HCT116 (cell line): ENCODE data around the gene ING1.

Experiments
- CEBPB ChIP-seq: IDR thresholded peaks from 2 replicates; pipeline ENCODE4 v1.6.1; 2012; ENCODE audit warnings: low read depth
- CTCF ChIP-seq, 3 experiments: fragments of 200-600 bp in 1 of 3; sonication (generic) in 1 of 3; IDR thresholded peaks in 2 of 3; conservative IDR thresholded peaks in 1 of 3; 2 replicates each; pipeline ENCODE4 v1.5.1; 2012 to 2017; ENCODE audit warnings: low read depth in 2 of 3, low read length in 2 of 3, antibody characterized with exemption in 1 of 3, borderline replicate concordance in 1 of 3, control low read depth in 1 of 3, mild to moderate bottlenecking in 1 of 3, mixed read lengths in 1 of 3, mixed run types in 1 of 3, moderate library complexity in 1 of 3; ENCODE audit not compliant: insufficient read depth in 1 of 3
- POLR2A ChIP-seq: IDR thresholded peaks from 2 replicates; pipeline ENCODE4 v1.7.0; 2011; ENCODE audit warnings: borderline replicate concordance; ENCODE audit not compliant: insufficient read depth, insufficient read length; ENCODE audit errors: extremely low read depth
- POLR2AphosphoS5 ChIP-seq: IDR thresholded peaks from 2 replicates; pipeline ENCODE4 v1.6.1; 2011; ENCODE audit warnings: mild to moderate bottlenecking, low read depth, low read length, moderate library complexity
- RAD21 ChIP-seq: IDR thresholded peaks from 2 replicates; pipeline ENCODE4 v1.6.1; 2012; ENCODE audit warnings: low read depth, mild to moderate bottlenecking
- SRF ChIP-seq: IDR thresholded peaks from 2 replicates; pipeline ENCODE4 v1.6.1; 2012; ENCODE audit warnings: low read depth
- TCF7L2 ChIP-seq: IDR thresholded peaks from 2 replicates; pipeline ENCODE4 v1.7.0; 2011; ENCODE audit warnings: borderline replicate concordance, inconsistent platforms; ENCODE audit not compliant: insufficient read depth, insufficient read length; ENCODE audit errors: extremely low read depth
- ZBTB33 ChIP-seq: IDR thresholded peaks from 2 replicates; pipeline ENCODE4 v1.6.1; 2011; ENCODE audit warnings: mild to moderate bottlenecking, low read length, moderate library complexity; ENCODE audit not compliant: insufficient replicate concordance; ENCODE audit errors: extremely low read depth

- peak; percentile 94 for TF ChIP-seq TCF7L2
- TF ChIP-seq CTCF (IDR thresholded peaks at IDR 0.05 in 2 of 3, conservative IDR thresholded peaks at IDR 0.05 in 1 of 3; ENCODE audit: borderline replicate concordance in 1 of 3, insufficient read depth in 1 of 3, low read depth in 2 of 3, low read length in 2 of 3): no peak
- peak; percentile 98 for TF ChIP-seq POLR2A
- TF ChIP-seq SRF: no peak
- no peak for TF ChIP-seq RAD21
- peak; percentile 97 for TF ChIP-seq POLR2AphosphoS5
- no peak for TF ChIP-seq CEBPB
- TF ChIP-seq ZBTB33: no peak
Observed at GRCh38 chr13:110712849-110713641, 455 bp upstream of the ING1 start.
